Suprapubic skin (tissue), 4 donors: Measurements from ENCODE around the gene TNIK. TPM values are rescaled to one million over a fixed set of nuclear protein-coding genes. Genes with fewer than 3 reads are reported as not detected.

Source experiments
- DNase-seq, 2 donors: peaks; one replicate each; pipeline ENCODE4 v3.0.0-alpha.2; 2019; ENCODE audit warnings: low spot score in 2 of 2
- H3K27ac ChIP-seq: fragments of 200-600 bp; sonication (generic); one replicate; pipeline ENCODE4 v1.5.1; 2019
- H3K27me3 ChIP-seq: fragments of 200-600 bp; sonication (generic); one replicate; pipeline ENCODE4 v1.5.1; 2019
- H3K36me3 ChIP-seq: fragments of 200-600 bp; sonication (generic); one replicate; pipeline ENCODE4 v1.5.1; 2019
- H3K4me1 ChIP-seq: fragments of 200-600 bp; sonication (generic); one replicate; pipeline ENCODE4 v1.5.1; 2019
- H3K4me3 ChIP-seq: fragments of 200-600 bp; sonication (generic); one replicate; pipeline ENCODE4 v1.5.1; 2019; ENCODE audit warnings: mild to moderate bottlenecking
- H3K9me3 ChIP-seq: fragments of 200-600 bp; sonication (generic); one replicate; pipeline ENCODE4 v1.5.1; 2019
- CTCF ChIP-seq, 2 donors: fragments of 200-600 bp in 1 of 2; fragments of 450-650 bp in 1 of 2; sonication (generic) in 1 of 2; IDR thresholded peaks; one replicate each; pipeline ENCODE4 v1.5.1; 2016 to 2019; ENCODE audit warnings: antibody characterized with exemption in 2 of 2, mild to moderate bottlenecking in 1 of 2, moderate library complexity in 1 of 2
- EP300 ChIP-seq: sonication (generic); formaldehyde crosslinking; IDR thresholded peaks from one replicate; pipeline ENCODE4 v1.6.1; 2017; ENCODE audit warnings: antibody characterized with exemption
- POLR2A ChIP-seq, 2 donors: fragments of 450-650 bp; IDR thresholded peaks; one replicate each; pipeline ENCODE4 v1.6.1; 2017; ENCODE audit warnings: antibody characterized with exemption in 2 of 2, mild to moderate bottlenecking in 2 of 2, moderate library complexity in 2 of 2
- POLR2AphosphoS5 ChIP-seq, 3 donors: sonication (generic); formaldehyde crosslinking; IDR thresholded peaks; one replicate each; pipeline ENCODE4 v1.6.1; 2017; ENCODE audit warnings: antibody characterized with exemption in 3 of 3
- WGBS: methylation state at CpG from one replicate; pipeline ENCODE4 v1.1.5; 2018; 5-methylcytosine and 5-hydroxymethylcytosine counted together
- total RNA-seq, 4 donors: library from RNA; depleted of rRNA; stranded (reverse); fragments of >200 nt; gene quantifications; one replicate each; pipeline ENCODE4 v1.1.0, GENCODE V29; 2016

TNIK gene
- total RNA-seq, 4 donors from 2014 or later: 2.0 to 4.3 (median 3.1) TPM

GRCh38 chr3:171095063-171095462, 365.1 kb downstream of the TNIK start:
- no peak for DNase-seq
- H3K4me3 ChIP-seq: no peak overlapping the region
- H3K36me3 ChIP-seq: no peaks in the 10 kb centered on the region
- TF ChIP-seq EP300 (no peak), POLR2AphosphoS5 (IDR thresholded peaks at IDR 0.05) (no peak), CTCF (IDR thresholded peaks at IDR 0.05) (no peak), POLR2A (IDR thresholded peaks at IDR 0.05) (no peak)
- no peaks in the 10 kb centered on the region for H3K9me3 ChIP-seq
- no peak overlapping the region for H3K27ac ChIP-seq
- H3K27me3 ChIP-seq: no peaks in the 10 kb centered on the region
- H3K4me1 ChIP-seq: no peaks in the 10 kb centered on the region
- WGBS: 100% methylated on average over 1 of the region's 1 CpG

GRCh38 chr3:171094411-171094810, 365.8 kb downstream of the TNIK start:
- WGBS: 97% methylated on average over 3 of the region's 3 CpGs
- no peaks in the 10 kb centered on the region for H3K36me3 ChIP-seq
- no peak overlapping the region for H3K27ac ChIP-seq
- H3K4me3 ChIP-seq: no peak overlapping the region
- DNase-seq: no peak
- H3K4me1 ChIP-seq: peaks cover 6% of the 10 kb centered on the region
- H3K9me3 ChIP-seq: no peaks in the 10 kb centered on the region
- TF ChIP-seq POLR2A (IDR thresholded peaks at IDR 0.05) (no peak), EP300 (no peak), CTCF (IDR thresholded peaks at IDR 0.05) (no peak), POLR2AphosphoS5 (IDR thresholded peaks at IDR 0.05) (no peak)
- H3K27me3 ChIP-seq: no peaks in the 10 kb centered on the region

GRCh38 chr3:171093462-171093861, 366.7 kb downstream of the TNIK start:
- H3K27ac ChIP-seq: no peak overlapping the region

GRCh38 chr3:171092467-171092911, 367.7 kb downstream of the TNIK start:
- no peaks in the 10 kb centered on the region for H3K27me3 ChIP-seq
- no peak for DNase-seq
- no peaks in the 10 kb centered on the region for H3K36me3 ChIP-seq
- no peak overlapping the region for H3K27ac ChIP-seq
- no peak overlapping the region for H3K4me3 ChIP-seq
- peaks cover 15% of the 10 kb centered on the region for H3K4me1 ChIP-seq
- H3K9me3 ChIP-seq: no peaks in the 10 kb centered on the region
- 83% methylated on average over 1 of the region's 1 CpG for WGBS
- no peak for TF ChIP-seq POLR2AphosphoS5 (IDR thresholded peaks at IDR 0.05)
- no peak for TF ChIP-seq CTCF (IDR thresholded peaks at IDR 0.05)
- TF ChIP-seq POLR2A (IDR thresholded peaks at IDR 0.05): no peak
- no peak for TF ChIP-seq EP300

More at GRCh38 chr3:171093462-171093861, 366.7 kb downstream of the TNIK start:
- H3K36me3 ChIP-seq: no peaks in the 10 kb centered on the region
- DNase-seq: no peak
- no peak overlapping the region for H3K4me3 ChIP-seq
- no peaks in the 10 kb centered on the region for H3K27me3 ChIP-seq
- TF ChIP-seq POLR2A (IDR thresholded peaks at IDR 0.05) (no peak), EP300 (no peak), POLR2AphosphoS5 (IDR thresholded peaks at IDR 0.05) (no peak), CTCF (IDR thresholded peaks at IDR 0.05) (no peak)
- no peaks in the 10 kb centered on the region for H3K9me3 ChIP-seq
- peaks cover 15% of the 10 kb centered on the region for H3K4me1 ChIP-seq

- H3K27ac ChIP-seq: no peak overlapping the region
- H3K27me3 ChIP-seq: no peaks in the 10 kb centered on the region
- 95% methylated on average over 2 of the region's 2 CpGs for WGBS
- peaks cover 15% of the 10 kb centered on the region for H3K4me1 ChIP-seq
- no peak for DNase-seq
- no peaks in the 10 kb centered on the region for H3K9me3 ChIP-seq
- no peak for TF ChIP-seq CTCF (IDR thresholded peaks at IDR 0.05)
- no peak for TF ChIP-seq POLR2A (IDR thresholded peaks at IDR 0.05)
- TF ChIP-seq EP300: no peak
- TF ChIP-seq POLR2AphosphoS5 (IDR thresholded peaks at IDR 0.05): no peak
- no peak overlapping the region for H3K4me3 ChIP-seq
- H3K36me3 ChIP-seq: no peaks in the 10 kb centered on the region
Observed at GRCh38 chr3:171090321-171090720, 369.9 kb downstream of the TNIK start.
